ENCODE measurements around the gene DEPP1. TPM values are rescaled to one million over a fixed set of nuclear protein-coding genes. Genes with fewer than 3 reads are reported as not detected.

The DEPP1 gene
- total RNA-seq, 1 experiment from 2014 or later = 0.54 TPM

DNA sequence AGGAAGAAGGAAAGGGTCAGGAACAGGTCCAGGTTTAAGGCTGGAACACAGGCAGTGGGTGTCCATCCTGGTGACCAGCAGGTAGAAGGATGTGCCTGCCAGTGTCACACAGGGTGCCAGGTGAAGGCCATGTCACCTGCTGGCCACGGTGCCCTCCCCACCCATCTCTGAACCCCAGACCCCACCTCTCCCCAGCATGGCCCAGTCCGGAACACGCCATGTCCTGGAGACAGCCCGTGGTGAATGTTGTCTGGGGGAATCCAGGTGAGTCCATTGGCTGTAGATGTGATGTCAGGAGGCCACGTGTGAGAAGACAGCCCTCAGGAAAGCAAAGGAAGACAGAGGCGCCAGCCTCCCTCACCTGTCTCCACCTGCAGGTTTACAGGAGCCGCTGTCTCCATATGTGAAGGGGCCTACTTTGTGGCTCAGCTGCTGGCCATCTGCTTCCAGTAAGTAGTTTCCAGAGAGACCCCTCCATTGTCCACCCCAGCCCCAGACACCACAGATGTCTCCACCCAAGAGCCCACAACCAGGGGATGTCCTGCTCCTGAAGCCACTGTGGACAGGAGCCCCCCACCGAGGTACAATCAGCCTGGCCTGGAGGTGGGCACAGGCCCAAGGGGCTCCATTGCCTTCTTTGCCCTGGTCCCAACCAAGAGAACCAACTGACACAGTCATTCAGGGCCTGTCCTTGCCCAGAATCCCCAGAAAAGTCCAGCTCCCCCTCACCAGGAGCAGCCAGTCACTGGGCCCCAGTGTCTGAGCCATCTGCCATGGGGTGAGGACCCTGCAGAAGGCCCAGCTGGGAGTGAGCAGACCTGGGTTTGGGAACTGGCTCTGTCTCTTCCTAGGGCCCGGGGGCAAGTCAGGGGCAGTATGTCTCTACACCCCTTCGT is 46.7 kb downstream of the DEPP1 start:
- no peaks in the 10 kb centered on the region for H3K9me3 ChIP-seq (ENCODE audit: low read depth, low read length, poor library complexity, severe bottlenecking)
- H3K27me3 ChIP-seq (replicated peaks; ENCODE audit: insufficient read depth, low read depth, low read length, poor library complexity) = no peaks in the 10 kb centered on the region
- no peak overlapping the region for H3K4me3 ChIP-seq (ENCODE audit: low read depth, low read length, poor library complexity, severe bottlenecking)
- no peak for DNase-seq (ENCODE audit: low spot score)
- no TSS peak for BruUV-seq (replicated peaks)
- intact Hi-C loops (cut with micrococcal nuclease; ENCODE audit: unreplicated experiment) = loop anchor here (5.0 kb wide), 2 partner anchors 45 to 60 kb away; partner anchors contain the start of gene DEPP1
- H3K36me3 ChIP-seq (ENCODE audit: insufficient read depth, low read length, poor library complexity, severe bottlenecking) = no peaks in the 10 kb centered on the region
- POLR2A ChIA-PET (ENCODE audit: low non-redundant PET) = no interaction called here
- CTCF ChIA-PET = interaction anchor here (1.3 kb wide), 1 partner anchor 44 kb away, joined by 10 read pairs; no protein-coding TSS in a partner anchor
- no peaks in the 10 kb centered on the region for H3K4me1 ChIP-seq (ENCODE audit: insufficient read depth, low read length, poor library complexity, severe bottlenecking)
- no peak overlapping the region for H3K27ac ChIP-seq (ENCODE audit: low read depth, low read length, poor library complexity, severe bottlenecking)
- TF ChIP-seq, protein P1, sequence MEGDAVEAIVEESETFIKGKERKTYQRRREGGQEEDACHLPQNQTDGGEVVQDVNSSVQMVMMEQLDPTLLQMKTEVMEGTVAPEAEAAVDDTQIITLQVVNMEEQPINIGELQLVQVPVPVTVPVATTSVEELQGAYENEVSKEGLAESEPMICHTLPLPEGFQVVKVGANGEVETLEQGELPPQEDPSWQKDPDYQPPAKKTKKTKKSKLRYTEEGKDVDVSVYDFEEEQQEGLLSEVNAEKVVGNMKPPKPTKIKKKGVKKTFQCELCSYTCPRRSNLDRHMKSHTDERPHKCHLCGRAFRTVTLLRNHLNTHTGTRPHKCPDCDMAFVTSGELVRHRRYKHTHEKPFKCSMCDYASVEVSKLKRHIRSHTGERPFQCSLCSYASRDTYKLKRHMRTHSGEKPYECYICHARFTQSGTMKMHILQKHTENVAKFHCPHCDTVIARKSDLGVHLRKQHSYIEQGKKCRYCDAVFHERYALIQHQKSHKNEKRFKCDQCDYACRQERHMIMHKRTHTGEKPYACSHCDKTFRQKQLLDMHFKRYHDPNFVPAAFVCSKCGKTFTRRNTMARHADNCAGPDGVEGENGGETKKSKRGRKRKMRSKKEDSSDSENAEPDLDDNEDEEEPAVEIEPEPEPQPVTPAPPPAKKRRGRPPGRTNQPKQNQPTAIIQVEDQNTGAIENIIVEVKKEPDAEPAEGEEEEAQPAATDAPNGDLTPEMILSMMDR (conservative IDR thresholded peaks at IDR 0.05; ENCODE audit: low read depth, low read length) = no peak
- no peak for TF ChIP-seq EZH2 (IDR thresholded peaks at IDR 0.05; ENCODE audit: borderline replicate concordance, low read depth, low read length, poor library complexity, severe bottlenecking)

DNA sequence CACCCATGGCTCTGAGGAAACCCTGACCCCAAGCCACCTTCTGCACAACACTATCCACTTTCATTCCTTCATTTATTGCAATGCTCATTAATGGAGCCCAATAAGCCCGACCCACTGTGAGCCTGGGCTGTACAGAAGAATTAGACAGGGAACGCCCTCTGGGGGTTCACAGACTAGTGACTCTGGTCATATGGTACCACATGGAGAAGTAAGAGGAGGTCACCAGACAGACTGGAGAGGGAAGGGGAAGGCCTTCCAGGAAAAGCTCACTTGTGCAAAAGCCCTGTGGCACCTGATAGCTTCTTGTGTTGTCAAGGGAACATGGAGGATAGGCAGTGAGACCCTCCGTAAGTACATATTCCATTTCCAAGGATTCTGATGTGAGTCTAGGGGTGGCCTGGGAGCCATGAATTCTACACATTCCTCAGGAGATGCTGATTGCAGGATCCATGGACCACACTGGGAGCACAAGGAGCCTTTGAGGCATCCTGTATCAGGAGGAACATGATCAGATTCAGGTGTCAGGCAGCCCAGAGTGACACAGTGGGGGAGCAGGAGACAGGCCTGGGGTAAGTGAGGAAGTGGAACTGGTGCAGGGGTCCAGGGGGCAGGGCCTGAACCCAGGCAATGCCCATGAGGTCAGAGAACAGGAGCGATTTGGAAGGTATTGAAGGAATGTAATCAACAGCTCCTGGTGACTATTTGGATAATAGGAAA is 47.5 kb downstream of the DEPP1 start:
- Histone ChIP-seq H3K27me3 (replicated peaks; ENCODE audit: insufficient read depth, low read depth, low read length, poor library complexity) (no peaks in the 10 kb centered on the region), H3K4me1 (ENCODE audit: insufficient read depth, low read length, poor library complexity, severe bottlenecking) (no peaks in the 10 kb centered on the region), H3K4me3 (ENCODE audit: low read depth, low read length, poor library complexity, severe bottlenecking) (no peak overlapping the region), H3K36me3 (ENCODE audit: insufficient read depth, low read length, poor library complexity, severe bottlenecking) (no peaks in the 10 kb centered on the region), H3K9me3 (ENCODE audit: low read depth, low read length, poor library complexity, severe bottlenecking) (no peaks in the 10 kb centered on the region), H3K27ac (ENCODE audit: low read depth, low read length, poor library complexity, severe bottlenecking) (no peak overlapping the region)
- ChIA-PET POLR2A (ENCODE audit: low non-redundant PET) (no interaction called here), CTCF (no interaction called here)
- TF ChIP-seq EZH2 (IDR thresholded peaks at IDR 0.05; ENCODE audit: borderline replicate concordance, low read depth, low read length, poor library complexity, severe bottlenecking) = no peak
- TF ChIP-seq, protein P1 (conservative IDR thresholded peaks at IDR 0.05; ENCODE audit: low read depth, low read length) = no peak
- no TSS peak for BruUV-seq (replicated peaks)
- intact Hi-C loops (cut with micrococcal nuclease; ENCODE audit: unreplicated experiment) = loop anchor here (5.0 kb wide), 2 partner anchors 46 to 61 kb away; partner anchors contain the start of gene DEPP1
- DNase-seq (ENCODE audit: low spot score) = no peak

GRCh38 chr10:44929356-44930255 is 49.0 kb downstream of the DEPP1 start:
- ChIA-PET CTCF (no interaction called here), POLR2A (ENCODE audit: low non-redundant PET) (no interaction called here)
- Histone ChIP-seq H3K9me3 (ENCODE audit: low read depth, low read length, poor library complexity, severe bottlenecking) (no peaks in the 10 kb centered on the region), H3K4me1 (ENCODE audit: insufficient read depth, low read length, poor library complexity, severe bottlenecking) (no peaks in the 10 kb centered on the region), H3K27me3 (replicated peaks; ENCODE audit: insufficient read depth, low read depth, low read length, poor library complexity) (no peaks in the 10 kb centered on the region), H3K36me3 (ENCODE audit: insufficient read depth, low read length, poor library complexity, severe bottlenecking) (no peaks in the 10 kb centered on the region), H3K4me3 (ENCODE audit: low read depth, low read length, poor library complexity, severe bottlenecking) (no peak overlapping the region), H3K27ac (ENCODE audit: low read depth, low read length, poor library complexity, severe bottlenecking) (no peak overlapping the region)
- intact Hi-C loops (cut with micrococcal nuclease; ENCODE audit: unreplicated experiment) = loop anchor here (5.0 kb wide), 2 partner anchors 48 to 63 kb away; partner anchors contain the start of gene DEPP1
- no peak for DNase-seq (ENCODE audit: low spot score)
- no TSS peak for BruUV-seq (replicated peaks)
- TF ChIP-seq, protein P1 (conservative IDR thresholded peaks at IDR 0.05; ENCODE audit: low read depth, low read length) = no peak
- TF ChIP-seq EZH2 (IDR thresholded peaks at IDR 0.05; ENCODE audit: borderline replicate concordance, low read depth, low read length, poor library complexity, severe bottlenecking) = no peak

All from A673 (cell line).